ENCODE data around the gene KIRREL1. TPM values are rescaled to one million over a fixed set of nuclear protein-coding genes. Genes with fewer than 3 reads are reported as not detected.

Gene KIRREL1
- total RNA-seq, 6 experiments from 2014 or later: 1.1 to 4.9 (median 2.9) TPM

DNA sequence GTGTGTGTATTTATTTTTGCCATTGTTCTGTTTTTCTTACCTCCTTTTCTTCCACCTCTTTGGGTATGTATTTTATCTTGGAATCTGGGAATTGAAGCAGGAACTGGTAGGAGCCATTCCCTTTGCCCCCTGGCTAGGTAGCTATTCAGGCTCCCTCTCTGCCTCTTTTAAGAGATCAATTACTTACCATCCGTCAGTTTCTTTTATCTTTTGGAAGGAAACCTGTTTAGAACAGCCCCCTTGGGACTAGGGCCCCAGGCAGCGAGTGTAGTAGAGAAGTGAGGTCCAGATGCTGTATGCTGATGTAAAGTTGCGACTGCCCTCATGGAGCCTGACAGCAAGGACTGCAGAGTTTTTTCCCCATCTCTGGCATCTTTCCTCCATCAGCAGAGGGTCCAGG, 41.6 kb downstream of the KIRREL1 start:
- no peak for TF ChIP-seq POLR2A (IDR thresholded peaks at IDR 0.05)
- TF ChIP-seq, protein P1, sequence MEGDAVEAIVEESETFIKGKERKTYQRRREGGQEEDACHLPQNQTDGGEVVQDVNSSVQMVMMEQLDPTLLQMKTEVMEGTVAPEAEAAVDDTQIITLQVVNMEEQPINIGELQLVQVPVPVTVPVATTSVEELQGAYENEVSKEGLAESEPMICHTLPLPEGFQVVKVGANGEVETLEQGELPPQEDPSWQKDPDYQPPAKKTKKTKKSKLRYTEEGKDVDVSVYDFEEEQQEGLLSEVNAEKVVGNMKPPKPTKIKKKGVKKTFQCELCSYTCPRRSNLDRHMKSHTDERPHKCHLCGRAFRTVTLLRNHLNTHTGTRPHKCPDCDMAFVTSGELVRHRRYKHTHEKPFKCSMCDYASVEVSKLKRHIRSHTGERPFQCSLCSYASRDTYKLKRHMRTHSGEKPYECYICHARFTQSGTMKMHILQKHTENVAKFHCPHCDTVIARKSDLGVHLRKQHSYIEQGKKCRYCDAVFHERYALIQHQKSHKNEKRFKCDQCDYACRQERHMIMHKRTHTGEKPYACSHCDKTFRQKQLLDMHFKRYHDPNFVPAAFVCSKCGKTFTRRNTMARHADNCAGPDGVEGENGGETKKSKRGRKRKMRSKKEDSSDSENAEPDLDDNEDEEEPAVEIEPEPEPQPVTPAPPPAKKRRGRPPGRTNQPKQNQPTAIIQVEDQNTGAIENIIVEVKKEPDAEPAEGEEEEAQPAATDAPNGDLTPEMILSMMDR (IDR thresholded peaks at IDR 0.05): no peak
- Histone ChIP-seq H3K36me3 (no peaks in the 10 kb centered on the region), H3K27ac (no peak overlapping the region), H3K27me3 (no peaks in the 10 kb centered on the region), H3K4me1 (no peaks in the 10 kb centered on the region), H3K9me3 (no peaks in the 10 kb centered on the region), H3K4me3 (no peak overlapping the region)
- no peak for DNase-seq
- no peak for ATAC-seq
- 68% methylated on average over 3 of the region's 3 CpGs for WGBS (ENCODE audit: insufficient coverage, low coverage, low lambda C conversion rate, missing lambda C conversion rate)
- intact Hi-C loops (cut with DNase I): no loop called here

DNA sequence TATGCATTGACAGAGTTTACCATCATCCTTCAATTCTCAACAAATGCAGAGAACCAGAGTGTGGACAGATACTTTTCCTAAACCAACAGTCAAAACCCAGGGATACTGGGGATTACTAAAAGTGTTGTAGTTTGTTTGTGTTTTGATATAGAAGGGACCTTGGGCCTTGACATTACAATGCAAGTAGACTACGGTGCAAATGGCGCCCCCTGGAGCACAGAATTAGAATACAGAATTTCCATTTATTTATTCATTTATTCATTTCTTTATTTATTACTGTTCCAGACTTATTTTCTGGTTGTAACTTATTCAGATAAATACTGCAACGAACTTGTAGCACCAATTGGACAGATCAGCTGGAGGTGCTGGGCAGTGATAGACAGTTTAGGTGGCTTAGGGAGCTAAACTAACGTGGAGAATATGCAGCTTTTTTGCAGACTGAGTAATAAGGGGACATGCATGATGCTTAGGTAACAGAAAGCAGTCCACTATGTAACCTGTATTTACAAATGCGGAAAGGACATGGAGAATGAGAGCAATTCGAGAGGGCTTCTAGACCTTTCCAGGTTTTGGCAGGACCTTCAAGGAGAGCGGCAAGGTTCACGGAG, 42.6 kb downstream of the KIRREL1 start:
- DNase-seq (no peak), ATAC-seq (peak in 3 of 4 donors; percentile 14 to 61 (median 44))
- H3K36me3 ChIP-seq: no peaks in the 10 kb centered on the region
- H3K27ac ChIP-seq: no peak overlapping the region
- WGBS (ENCODE audit: insufficient coverage, low coverage, low lambda C conversion rate, missing lambda C conversion rate): 36% methylated on average over 8 of the region's 8 CpGs
- H3K9me3 ChIP-seq: no peaks in the 10 kb centered on the region
- intact Hi-C loops (cut with DNase I): no loop called here
- H3K4me3 ChIP-seq: no peak overlapping the region
- no peaks in the 10 kb centered on the region for H3K4me1 ChIP-seq
- TF ChIP-seq, protein P1 (IDR thresholded peaks at IDR 0.05): peak; percentile 50 to 63 (median 60)
- TF ChIP-seq POLR2A (IDR thresholded peaks at IDR 0.05): no peak
- no peaks in the 10 kb centered on the region for H3K27me3 ChIP-seq

DNA sequence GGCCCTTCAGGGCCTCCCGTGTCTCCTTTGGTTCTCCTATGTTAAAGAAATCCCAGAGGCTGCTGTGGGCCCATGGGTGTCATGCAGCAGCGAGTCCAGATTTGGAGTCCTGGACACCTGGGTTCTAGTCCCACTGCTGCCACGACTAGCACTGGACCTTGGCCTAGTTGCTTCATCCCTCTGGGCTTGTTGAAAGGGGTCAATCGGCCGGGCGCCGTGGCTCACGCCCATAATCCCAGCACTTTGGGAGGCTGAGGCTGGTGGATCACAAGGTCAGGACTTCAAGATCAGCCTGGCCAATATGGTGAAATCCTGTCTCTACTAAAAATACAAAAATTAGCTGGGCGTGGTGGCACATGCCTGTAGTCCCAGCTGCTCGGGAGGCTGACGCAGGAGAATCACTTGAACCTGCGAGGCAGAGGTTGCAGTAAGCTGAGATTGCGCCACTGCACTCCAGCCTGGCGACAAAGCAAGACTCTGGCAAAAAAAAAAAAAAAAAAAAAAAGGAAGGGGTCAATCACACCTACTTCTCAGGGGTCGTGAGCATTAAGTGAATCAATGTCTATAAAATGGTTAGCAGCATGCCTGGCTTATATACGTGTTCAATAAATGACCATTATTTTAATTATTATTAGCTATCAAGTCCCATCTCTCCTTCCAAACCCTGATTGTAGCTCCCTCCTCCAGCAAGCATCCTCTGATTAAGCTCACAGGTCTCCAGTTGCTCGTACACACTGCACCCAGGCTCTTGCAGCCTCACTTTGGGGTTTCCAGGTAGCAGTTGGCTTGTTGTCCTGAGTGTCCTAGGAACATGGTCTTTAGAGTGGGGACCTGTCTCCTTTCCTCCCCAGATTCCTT, 43.8 kb downstream of the KIRREL1 start:
- no peak overlapping the region for H3K27ac ChIP-seq
- intact Hi-C loops (cut with DNase I): no loop called here
- TF ChIP-seq, protein P1 (IDR thresholded peaks at IDR 0.05): no peak
- H3K9me3 ChIP-seq: no peaks in the 10 kb centered on the region
- 52% methylated on average over 14 of the region's 17 CpGs for WGBS (ENCODE audit: insufficient coverage, low coverage, low lambda C conversion rate, missing lambda C conversion rate)
- H3K4me1 ChIP-seq: no peaks in the 10 kb centered on the region
- no peaks in the 10 kb centered on the region for H3K36me3 ChIP-seq
- no peak for ATAC-seq
- no peak for DNase-seq
- H3K27me3 ChIP-seq: no peaks in the 10 kb centered on the region
- no peak overlapping the region for H3K4me3 ChIP-seq

DNA sequence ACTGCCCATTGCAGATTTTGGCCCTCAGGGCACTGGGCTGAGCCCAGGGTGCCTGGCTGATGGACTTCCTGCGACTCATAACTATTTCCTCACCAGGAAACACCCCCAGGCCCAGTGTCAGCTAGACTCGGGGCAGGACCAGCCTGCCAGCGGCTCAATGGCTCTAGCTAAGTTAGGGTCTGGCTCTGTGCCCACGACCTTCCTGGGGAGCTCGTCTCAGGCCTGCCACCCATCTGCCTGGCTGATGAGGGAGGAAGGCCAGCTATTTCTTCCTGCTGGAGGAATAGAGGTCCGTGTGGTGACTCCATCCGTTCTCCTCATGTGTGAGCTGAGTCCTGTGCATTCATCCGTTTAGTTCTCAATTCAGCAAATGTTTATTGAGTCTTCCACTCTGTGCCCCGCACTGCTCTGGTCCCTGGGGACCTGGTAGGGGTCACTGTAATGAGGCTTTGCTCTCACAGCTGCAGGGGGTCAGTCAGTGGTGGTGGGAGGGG, 44.5 kb downstream of the KIRREL1 start:
- intact Hi-C loops (cut with DNase I): no loop called here
- H3K27ac ChIP-seq: no peak overlapping the region
- WGBS (ENCODE audit: insufficient coverage, low coverage, low lambda C conversion rate, missing lambda C conversion rate): 25% methylated on average over 9 of the region's 9 CpGs

More for the DNA sequence above, 44.5 kb downstream of the KIRREL1 start:
- Histone ChIP-seq H3K27me3 (no peaks in the 10 kb centered on the region), H3K9me3 (no peaks in the 10 kb centered on the region), H3K4me1 (no peaks in the 10 kb centered on the region), H3K4me3 (no peak overlapping the region), H3K36me3 (no peaks in the 10 kb centered on the region)
- peak in 2 of 4 donors; percentile 17 to 30 for ATAC-seq
- TF ChIP-seq POLR2A (IDR thresholded peaks at IDR 0.05): no peak
- TF ChIP-seq, protein P1 (IDR thresholded peaks at IDR 0.05): no peak
- peak in 2 of 3 donors; percentile 28 to 52 for DNase-seq
